A673 (cell line): ENCODE results near the gene EEFSEC.

Experiments
- EZH2 ChIP-seq: fragments of 200-600 bp; sonication (generic); IDR thresholded peaks from 2 replicates; pipeline ENCODE4 v1.6.1; 2017; ENCODE audit warnings: borderline replicate concordance, low read depth, mild to moderate bottlenecking, mixed read lengths, antibody characterized with exemption, low read length; ENCODE audit not compliant: poor library complexity, severe bottlenecking
- TF ChIP-seq, protein P1 (sequence below): fragments of 300-800, 200-600 bp; sonication (generic); conservative IDR thresholded peaks from 2 replicates; pipeline ENCODE4 v1.5.1; 2017; ENCODE audit warnings: low read depth, mild to moderate bottlenecking, antibody characterized with exemption, low read length, moderate library complexity, mixed read lengths

DNA sequence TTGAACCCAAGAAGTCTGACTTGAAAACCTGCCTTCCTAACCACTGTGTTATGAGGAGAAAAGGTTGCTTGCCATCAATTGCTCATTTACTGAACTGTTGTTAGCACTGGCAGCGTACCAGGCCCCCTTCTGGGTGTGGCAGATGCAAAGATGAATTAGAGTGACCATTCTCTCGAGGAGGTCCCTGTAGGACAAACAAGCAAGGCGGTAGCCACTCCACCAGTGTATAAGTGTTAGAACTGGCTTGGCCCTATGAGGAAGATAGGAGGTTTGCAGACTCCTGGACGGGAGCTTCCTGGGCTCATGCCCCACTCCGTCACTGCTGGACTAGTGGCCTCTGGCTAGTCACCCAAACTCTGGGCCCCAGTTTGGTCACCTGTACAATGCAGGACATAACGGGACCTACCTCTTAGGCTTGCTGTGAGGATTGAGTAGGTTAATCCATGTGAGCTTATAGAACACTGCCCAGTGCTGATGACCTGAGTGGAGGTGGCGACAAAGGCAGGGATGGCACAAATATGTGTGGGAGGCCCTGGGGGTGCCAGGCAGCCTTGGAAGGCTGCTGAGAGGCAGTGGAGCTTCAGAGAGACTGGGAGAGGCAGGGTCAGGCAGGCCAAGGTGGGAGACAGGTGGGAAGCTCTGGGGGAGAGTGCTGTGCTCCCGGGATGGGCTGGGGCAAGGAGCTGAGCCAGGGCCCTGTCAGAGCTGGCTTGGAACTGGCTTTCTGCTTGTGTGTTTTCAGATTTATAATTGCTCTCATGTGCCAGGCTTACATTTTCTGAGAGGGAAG, 167.5 kb downstream of the EEFSEC start:
- TF ChIP-seq, protein P1, sequence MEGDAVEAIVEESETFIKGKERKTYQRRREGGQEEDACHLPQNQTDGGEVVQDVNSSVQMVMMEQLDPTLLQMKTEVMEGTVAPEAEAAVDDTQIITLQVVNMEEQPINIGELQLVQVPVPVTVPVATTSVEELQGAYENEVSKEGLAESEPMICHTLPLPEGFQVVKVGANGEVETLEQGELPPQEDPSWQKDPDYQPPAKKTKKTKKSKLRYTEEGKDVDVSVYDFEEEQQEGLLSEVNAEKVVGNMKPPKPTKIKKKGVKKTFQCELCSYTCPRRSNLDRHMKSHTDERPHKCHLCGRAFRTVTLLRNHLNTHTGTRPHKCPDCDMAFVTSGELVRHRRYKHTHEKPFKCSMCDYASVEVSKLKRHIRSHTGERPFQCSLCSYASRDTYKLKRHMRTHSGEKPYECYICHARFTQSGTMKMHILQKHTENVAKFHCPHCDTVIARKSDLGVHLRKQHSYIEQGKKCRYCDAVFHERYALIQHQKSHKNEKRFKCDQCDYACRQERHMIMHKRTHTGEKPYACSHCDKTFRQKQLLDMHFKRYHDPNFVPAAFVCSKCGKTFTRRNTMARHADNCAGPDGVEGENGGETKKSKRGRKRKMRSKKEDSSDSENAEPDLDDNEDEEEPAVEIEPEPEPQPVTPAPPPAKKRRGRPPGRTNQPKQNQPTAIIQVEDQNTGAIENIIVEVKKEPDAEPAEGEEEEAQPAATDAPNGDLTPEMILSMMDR = no peak
- no peak for TF ChIP-seq EZH2
